Fibroblast of pulmonary artery (primary cell): ENCODE measurements around the gene TRPV2.

ENCODE experiments used
- DNase-seq: peaks from one replicate; pipeline ENCODE4 v3.0.0-alpha.2; 2010; ENCODE audit warnings: low read depth
- H3K4me3 ChIP-seq: replicated peaks from 2 replicates; pipeline ENCODE4 v1.5.1; 2011; ENCODE audit warnings: low read depth, mild to moderate bottlenecking, control low read depth, low read length, moderate library complexity
- TF ChIP-seq, protein P1 (sequence below): IDR thresholded peaks from 2 replicates; pipeline ENCODE4 v1.5.1; 2011; ENCODE audit warnings: mild to moderate bottlenecking, control low read depth, low read length, inconsistent platforms; ENCODE audit errors: missing control alignments

Gene TRPV2

DNA sequence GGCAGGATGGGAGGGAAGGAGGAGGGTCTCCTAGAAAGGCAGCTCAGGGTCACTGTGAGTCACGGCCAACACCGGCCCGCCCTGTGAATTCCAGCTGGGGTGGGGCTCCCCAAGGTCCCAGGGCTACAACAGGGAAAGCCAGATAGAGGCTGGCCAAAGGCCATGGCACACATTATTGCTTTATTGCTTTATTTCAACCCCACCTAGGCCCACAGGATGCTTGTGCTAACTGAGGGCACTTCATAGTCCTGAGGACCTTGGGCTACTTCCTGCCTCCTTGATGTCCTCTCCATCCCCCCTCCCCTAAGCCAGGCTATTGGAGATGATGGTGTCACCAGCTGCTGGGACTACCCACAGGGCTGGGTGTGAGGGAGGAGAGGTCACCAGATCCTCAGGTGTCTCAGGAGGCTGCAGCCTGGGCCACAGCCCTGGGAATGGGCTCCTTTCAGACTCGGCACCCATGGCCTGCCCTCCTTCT is 50.5 kb downstream of the TRPV2 start:
- TF ChIP-seq, protein P1, sequence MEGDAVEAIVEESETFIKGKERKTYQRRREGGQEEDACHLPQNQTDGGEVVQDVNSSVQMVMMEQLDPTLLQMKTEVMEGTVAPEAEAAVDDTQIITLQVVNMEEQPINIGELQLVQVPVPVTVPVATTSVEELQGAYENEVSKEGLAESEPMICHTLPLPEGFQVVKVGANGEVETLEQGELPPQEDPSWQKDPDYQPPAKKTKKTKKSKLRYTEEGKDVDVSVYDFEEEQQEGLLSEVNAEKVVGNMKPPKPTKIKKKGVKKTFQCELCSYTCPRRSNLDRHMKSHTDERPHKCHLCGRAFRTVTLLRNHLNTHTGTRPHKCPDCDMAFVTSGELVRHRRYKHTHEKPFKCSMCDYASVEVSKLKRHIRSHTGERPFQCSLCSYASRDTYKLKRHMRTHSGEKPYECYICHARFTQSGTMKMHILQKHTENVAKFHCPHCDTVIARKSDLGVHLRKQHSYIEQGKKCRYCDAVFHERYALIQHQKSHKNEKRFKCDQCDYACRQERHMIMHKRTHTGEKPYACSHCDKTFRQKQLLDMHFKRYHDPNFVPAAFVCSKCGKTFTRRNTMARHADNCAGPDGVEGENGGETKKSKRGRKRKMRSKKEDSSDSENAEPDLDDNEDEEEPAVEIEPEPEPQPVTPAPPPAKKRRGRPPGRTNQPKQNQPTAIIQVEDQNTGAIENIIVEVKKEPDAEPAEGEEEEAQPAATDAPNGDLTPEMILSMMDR: no peak
- no peak overlapping the region for H3K4me3 ChIP-seq
- no peak for DNase-seq

DNA sequence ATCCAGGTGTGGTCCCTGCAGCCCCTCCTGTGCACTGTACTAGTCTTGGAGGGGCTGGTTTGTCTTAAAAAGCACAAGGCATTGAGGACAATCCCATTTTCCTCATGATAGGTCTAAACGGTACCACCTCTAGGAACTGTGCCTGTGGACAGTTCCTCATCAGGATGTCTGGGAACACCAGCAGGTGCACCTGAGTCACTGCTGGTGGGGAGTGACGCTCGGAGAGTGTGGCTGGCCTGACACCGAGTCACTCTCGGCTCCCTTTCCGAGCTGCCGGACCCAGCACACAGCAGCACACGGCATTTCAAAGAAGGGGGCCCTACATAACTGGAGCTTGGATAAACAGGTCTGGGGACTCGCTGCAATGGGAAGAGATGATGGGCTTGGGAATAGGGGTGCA is 51.0 kb downstream of the TRPV2 start:
- TF ChIP-seq, protein P1: no peak
- no peak overlapping the region for H3K4me3 ChIP-seq
- DNase-seq: no peak

DNA sequence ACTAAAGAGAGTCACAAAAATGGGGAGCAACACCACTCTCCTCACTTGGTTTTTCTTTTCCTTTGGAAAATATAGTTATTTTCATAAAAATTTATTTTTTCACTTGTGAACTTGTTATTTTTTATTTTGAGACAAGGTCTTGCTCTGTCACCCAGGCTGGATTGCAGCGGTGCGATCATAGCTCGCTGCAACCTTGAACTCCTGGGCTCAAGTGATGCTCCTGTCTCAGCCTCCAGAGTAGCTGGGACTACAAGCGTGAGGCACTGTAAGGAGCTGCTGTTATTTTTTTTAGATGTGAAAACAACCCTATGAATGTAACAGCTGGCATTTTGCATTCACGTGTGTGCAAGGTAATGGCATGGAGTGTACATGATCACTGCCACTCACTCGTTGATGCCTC is 51.7 kb downstream of the TRPV2 start:
- DNase-seq: no peak
- TF ChIP-seq, protein P1: no peak
- H3K4me3 ChIP-seq: no peak overlapping the region

DNA sequence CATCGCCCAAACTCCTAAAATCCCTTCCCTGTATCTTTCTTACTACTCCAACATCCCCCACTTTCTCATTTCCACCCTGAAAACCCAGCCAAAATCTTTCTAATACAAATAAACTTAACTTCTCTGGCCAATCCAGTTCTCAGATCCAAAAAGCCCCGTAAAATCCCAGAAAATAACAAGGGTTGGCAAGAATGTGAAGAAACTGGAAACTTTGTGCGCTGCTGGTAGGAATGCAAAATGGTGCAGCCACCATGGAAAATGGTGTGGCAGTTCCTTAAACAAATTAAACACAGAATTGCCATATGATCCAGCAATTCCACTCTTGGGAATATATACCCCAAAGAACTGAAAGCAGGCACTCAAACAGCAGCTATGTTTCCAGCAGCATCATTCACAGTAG is 52.5 kb downstream of the TRPV2 start:
- TF ChIP-seq, protein P1: no peak
- no peak for DNase-seq
- H3K4me3 ChIP-seq: no peak overlapping the region

DNA sequence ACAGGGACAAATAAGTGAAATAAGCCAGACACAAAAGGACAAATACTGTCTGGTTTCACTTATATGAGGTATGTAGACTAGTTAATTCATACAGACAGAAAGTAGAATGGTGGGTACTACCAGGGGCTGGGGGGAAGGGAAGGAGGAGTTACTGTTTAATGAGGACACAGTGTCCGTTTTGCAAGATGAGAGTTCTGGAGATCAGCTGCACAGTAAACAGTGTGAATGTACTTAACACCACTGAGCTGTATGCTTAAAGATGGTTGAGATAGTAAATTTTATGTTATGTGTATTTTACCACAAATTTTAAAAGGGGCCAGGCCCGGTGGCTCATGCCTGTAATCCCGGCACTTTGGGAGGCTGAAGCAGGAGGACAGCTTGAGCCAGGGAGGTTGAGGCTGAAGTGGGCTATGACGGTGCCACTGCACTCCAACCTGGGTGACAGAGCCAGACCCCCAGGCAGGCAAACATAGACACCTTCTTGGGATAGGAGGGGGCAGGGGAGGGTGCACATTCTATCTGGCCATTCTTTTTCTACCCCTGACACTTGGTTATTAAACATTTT is 53.1 kb downstream of the TRPV2 start:
- DNase-seq: no peak
- no peak overlapping the region for H3K4me3 ChIP-seq
- TF ChIP-seq, protein P1: no peak

DNA sequence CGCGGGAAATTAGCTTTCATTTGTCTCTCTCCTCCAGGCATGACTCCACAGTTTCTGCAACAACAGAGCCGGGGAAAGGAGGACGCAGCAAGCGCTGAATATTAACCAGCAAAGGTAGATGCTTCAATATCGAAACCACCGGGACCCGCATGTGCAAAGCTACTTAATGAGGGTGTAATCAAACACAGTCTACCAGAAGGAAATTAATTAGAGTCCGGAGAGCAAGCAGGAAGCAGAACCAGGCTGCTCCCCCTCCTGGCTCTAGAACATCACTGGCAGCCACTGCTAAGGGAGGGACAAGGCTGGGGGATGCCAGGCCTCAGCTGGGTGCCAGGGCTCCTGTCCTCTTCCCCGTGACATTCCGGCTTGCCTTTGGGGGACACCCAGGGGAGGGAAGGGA is 54.9 kb downstream of the TRPV2 start:
- TF ChIP-seq, protein P1: peak; percentile 3
- H3K4me3 ChIP-seq: no peak overlapping the region
- no peak for DNase-seq

DNA sequence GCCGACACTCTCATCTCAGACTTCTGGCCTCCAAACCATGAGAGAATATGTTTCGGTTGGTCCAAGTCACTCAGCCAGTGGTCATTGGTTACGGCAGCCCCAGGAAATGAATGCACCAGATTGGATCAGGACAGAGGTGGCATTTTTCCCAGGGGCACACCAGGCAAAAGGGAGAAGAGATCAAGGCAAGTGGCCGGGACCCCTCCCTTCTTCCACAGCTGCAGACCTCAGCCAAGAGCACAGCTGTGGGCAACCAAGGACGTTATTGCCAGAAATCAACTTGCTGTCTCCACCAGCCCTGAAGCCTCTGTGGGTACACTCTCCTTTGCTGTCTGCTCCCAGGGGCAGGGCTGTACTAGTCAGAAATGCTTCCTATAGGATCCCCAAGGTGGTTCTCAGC is 55.9 kb downstream of the TRPV2 start:
- DNase-seq: no peak
- TF ChIP-seq, protein P1: no peak
- no peak overlapping the region for H3K4me3 ChIP-seq
